NCI-H2029 (cell line): ENCODE data around the gene TSPAN19.

Experiments used
- DNase-seq: peaks from one replicate; lab custom pipeline; 2025; lab: John Stamatoyannopoulos, UW

TSPAN19 gene

GRCh38 chr12:85000729-85001128, 35.3 kb downstream of the TSPAN19 start:
- DNase-seq = no peak

- DNase-seq = no peak
These were observed 37.7 kb downstream of the TSPAN19 start for GRCh38 chr12:84998341-84998740.

DNA sequence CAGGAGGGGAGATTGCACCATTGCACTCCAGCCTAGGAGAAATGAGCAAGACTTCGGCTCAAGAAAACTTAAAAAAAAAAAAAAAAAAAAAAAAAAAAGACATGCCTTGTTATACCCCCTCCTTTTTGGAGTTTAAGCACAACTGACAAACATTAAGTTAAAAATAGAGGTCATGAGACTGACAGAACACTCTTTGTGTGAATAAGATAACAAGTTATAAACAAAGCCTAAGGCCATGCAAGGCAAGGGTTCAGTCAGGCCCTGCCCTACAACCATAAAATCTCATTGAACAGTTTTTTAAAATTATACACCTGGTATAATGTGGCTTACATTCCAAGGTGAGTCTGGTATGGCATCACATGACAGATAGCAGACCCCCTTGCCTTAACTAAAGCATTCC, 39.3 kb downstream of the TSPAN19 start:
- no peak for DNase-seq

DNA sequence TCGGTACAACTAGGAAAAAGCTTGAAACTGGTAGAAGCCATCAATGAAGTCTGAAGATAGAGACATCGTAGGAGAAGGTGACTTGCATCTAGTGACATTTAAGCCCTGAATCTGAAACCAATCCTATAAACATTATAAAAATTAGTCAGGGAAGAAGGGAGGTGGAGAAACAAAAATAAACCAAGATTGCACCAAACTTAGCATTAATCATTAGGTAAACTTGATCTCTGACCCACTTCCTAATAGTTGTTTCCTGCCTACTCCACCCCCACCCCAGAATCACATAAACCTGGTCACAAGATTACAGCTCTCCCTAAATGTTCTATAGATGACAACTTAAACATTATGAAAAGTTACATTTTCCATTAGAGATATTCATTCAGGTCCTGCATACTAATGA, 40.4 kb downstream of the TSPAN19 start:
- DNase-seq = no peak

DNA sequence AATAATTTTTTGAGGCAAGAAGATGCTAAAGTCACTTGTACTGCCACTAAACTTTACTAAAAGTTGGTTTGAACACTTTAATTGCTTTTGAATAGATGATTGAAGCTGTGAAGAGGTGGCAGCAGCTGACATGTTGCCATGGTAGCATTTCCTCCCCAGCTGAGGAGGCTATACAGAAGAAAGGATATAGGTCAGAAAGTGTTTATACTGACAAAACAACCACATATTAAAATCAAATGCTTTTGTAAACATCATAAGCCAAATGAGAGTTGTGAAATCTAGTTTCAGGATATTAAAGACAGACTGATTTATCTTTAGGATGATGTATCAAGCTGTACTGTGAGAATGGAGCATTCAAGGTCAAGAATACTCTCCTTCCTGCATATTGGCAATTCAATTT, 41.7 kb downstream of the TSPAN19 start:
- DNase-seq = no peak

- DNase-seq = no peak
These were observed 49.5 kb downstream of the TSPAN19 start for GRCh38 chr12:84986586-84986985.

DNA sequence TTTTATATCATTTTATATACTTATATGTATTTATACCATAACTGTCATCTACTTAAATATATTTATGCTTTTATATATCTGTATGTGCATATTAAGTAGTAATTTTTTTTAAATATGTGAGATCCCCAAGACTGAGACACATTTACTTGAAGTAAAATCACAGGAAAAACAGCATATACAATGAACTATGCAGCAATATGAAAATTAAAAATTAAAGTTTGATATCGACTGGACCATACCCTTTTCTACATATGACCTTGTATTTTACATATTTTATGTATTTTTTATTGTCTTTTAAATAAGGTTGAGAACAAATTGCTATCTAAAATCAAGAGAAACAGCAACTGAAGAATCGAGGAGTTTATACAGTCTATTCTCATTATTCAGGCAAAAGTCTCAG, 50.0 kb downstream of the TSPAN19 start:
- no peak for DNase-seq

DNA sequence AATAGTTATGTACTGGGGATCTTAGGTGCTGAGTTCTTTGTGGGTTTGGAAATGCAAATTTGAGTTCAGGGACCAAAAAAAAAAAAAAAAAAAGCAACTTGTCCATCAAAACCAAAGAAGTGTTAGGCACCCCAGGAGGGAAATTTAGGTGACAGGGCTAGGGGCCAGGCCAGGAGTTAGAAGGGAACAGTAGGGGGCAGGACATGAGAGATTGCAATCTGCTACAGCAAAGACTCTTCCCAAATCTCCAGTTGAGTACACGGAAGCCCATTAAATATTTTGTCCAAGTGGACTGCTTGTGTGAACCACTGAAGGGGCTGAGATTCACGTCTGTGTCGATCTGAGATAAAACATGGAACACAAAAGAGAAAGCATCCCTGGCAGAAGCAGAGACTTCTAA, 52.8 kb downstream of the TSPAN19 start:
- DNase-seq = no peak

GRCh38 chr12:84982888-84983287, 53.2 kb downstream of the TSPAN19 start:
- no peak for DNase-seq

DNA sequence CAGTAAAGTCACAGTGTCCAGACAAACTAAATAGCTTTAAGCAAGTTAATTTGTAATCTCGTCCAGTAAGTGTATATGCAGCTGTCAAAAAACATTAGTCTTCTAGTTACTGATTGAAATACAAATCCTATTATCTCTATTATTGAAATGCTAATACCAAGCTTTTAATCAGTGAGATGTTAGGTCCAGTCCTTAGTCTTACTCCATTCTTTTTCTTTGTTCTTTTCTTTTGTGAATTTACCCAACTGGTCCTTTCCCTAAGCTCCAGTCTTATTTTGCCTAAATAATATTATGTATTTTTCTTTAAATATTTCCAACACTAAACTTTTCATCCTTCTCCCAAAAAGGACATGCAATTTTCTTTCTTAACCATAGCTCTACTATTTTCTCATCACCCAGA, 57.2 kb downstream of the TSPAN19 start:
- DNase-seq = no peak

GRCh38 chr12:84976133-84976532, 59.9 kb downstream of the TSPAN19 start:
- DNase-seq = no peak

DNA sequence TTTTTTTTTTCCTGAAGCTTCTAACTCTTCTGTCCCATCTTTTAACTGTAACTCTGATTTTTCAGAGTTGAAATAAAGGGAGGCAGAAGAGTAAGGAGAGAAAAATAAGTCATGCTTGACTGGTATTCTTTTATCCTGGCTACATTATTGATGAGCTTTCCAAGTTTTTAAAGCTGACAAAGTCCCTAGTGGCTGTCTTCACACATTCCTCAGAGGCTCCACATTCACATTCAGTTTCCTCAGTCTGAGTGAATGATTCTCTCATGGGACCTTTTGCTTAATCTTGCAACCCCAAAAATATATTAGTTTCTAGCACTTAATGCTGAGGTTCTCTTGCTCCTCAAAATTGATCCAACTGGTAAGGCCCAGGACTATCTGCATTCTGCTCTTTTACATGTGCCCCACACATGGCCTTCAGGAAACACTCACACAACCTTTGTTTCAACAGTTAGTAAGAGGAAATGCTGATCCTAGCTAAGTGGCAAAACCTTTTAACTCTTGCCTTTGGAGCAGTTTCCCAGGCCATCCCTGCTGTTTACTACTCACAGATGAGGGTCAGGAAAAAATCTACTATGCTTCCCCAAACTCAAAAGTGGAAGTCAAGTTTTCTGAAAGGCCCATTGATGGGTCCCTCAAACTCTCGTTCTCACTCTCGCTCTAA, 61.8 kb downstream of the TSPAN19 start:
- no peak for DNase-seq

DNA sequence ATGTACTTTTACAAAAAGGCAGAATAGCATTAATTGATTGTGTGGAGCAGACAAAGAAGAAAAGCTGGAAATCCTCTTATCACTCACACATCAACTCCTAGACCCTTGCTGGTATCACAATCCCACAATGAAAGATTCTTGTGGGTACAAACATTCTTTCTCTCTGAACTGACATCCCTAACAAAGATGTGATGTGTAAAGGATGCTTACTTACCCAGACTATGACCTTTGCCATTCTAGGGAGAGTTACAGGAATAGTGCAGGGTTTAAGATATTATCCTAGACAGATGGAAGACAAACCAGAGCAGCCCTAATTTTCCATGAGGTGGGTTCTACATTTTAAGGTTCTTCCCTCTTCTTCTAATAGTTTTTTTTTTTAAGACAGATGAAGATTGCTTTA, 63.1 kb downstream of the TSPAN19 start:
- DNase-seq = no peak

DNA sequence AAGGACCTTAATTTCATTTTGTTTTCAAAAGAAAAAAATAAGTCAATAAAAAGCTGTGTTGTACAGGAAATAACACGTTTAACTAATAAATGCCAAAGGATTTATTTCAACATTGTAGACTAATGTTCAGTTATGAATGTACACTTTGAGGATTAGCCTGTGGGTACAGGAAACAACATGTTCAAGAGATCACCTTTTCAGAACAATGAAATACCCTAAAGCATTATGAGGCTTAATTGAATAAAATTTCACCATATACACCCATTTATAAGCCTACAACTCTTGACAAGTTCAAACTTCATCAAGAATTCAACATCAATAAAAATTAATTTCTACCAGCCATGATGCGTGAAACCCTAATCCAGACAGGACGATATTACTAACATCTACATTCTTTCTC, 66.9 kb downstream of the TSPAN19 start:
- no peak for DNase-seq
